LNCAP (cell line): ENCODE data around the gene SRP68.

Experiments used
- TF ChIP-seq, protein P1 (sequence below): fragments of 450-650 bp; IDR thresholded peaks from 2 replicates; pipeline ENCODE4 v1.5.1; 2017; ENCODE audit warnings: mild to moderate bottlenecking

Gene SRP68

DNA sequence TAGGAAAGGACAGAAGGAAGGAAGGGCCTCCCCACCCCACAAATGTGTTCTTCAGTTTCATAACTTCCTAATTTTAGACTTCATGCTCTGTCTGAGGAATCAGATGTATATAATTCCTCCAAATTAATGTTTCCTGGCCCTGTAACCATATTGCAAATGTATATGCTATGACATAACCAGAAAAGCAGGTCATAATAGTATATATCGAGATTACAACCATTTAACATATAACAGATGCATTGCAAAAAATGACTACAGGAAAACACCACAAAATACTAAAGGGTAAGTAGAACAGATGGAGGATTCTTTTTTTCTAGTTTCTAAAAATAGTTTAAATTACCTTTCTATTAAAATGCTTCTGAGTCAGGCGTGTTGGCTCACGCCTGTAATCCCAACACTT is 34.4 kb upstream of the SRP68 start:
- TF ChIP-seq, protein P1, sequence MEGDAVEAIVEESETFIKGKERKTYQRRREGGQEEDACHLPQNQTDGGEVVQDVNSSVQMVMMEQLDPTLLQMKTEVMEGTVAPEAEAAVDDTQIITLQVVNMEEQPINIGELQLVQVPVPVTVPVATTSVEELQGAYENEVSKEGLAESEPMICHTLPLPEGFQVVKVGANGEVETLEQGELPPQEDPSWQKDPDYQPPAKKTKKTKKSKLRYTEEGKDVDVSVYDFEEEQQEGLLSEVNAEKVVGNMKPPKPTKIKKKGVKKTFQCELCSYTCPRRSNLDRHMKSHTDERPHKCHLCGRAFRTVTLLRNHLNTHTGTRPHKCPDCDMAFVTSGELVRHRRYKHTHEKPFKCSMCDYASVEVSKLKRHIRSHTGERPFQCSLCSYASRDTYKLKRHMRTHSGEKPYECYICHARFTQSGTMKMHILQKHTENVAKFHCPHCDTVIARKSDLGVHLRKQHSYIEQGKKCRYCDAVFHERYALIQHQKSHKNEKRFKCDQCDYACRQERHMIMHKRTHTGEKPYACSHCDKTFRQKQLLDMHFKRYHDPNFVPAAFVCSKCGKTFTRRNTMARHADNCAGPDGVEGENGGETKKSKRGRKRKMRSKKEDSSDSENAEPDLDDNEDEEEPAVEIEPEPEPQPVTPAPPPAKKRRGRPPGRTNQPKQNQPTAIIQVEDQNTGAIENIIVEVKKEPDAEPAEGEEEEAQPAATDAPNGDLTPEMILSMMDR = no peak

DNA sequence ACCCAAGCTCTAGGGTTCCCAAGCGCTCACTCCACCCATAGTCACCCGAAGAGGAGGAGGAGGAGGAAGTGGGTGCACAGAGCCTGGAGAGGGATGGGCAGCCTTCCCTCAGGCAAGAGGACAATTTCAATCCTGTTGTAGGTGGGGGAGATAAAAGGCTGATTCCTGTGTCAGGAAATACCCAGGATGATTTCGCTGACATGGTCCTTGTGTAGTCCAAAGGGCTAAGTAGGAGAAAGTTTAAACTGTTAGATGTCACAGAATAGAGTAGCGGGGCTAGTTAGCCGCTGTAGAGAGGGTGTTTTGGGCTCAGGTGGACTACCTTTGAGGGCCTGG is 32.5 kb upstream of the SRP68 start:
- TF ChIP-seq, protein P1 = no peak

DNA sequence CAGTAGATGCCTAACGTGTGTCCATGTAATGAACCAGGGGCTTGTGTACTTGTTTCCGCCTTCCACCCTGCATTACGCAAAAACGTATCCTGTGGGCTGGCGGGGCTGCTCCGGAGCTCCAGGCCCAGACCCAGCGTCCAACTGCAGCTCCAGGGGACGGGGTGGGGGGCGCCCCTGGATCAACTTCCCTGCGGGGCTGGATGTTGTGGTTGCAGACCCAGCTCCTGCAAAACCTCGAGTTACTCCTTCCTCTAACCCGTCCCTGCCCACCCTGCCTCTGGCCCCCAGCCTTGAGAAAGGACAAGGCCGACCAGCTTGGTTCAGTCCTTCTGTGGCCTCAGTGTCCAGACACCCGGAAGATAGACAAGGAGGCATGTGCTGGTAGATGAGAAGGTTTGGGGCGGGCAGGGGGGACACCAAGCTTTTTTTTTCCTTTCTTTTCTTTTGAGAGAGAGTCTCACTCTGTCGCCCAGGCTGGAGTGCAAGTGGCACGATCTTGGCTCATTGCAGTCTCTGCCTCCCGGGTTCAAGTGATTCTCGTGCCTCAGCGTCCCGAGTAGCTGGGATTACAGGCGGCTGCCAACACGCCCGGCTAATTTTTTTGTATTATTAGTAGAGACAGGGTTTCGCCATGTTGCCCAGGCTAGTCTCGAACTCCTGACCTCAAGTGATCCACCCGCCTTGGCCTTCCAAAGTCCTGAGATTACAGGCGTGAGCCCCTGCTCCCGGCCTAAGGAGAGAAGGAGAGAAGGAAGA is 32.0 kb upstream of the SRP68 start:
- TF ChIP-seq, protein P1 = no peak

DNA sequence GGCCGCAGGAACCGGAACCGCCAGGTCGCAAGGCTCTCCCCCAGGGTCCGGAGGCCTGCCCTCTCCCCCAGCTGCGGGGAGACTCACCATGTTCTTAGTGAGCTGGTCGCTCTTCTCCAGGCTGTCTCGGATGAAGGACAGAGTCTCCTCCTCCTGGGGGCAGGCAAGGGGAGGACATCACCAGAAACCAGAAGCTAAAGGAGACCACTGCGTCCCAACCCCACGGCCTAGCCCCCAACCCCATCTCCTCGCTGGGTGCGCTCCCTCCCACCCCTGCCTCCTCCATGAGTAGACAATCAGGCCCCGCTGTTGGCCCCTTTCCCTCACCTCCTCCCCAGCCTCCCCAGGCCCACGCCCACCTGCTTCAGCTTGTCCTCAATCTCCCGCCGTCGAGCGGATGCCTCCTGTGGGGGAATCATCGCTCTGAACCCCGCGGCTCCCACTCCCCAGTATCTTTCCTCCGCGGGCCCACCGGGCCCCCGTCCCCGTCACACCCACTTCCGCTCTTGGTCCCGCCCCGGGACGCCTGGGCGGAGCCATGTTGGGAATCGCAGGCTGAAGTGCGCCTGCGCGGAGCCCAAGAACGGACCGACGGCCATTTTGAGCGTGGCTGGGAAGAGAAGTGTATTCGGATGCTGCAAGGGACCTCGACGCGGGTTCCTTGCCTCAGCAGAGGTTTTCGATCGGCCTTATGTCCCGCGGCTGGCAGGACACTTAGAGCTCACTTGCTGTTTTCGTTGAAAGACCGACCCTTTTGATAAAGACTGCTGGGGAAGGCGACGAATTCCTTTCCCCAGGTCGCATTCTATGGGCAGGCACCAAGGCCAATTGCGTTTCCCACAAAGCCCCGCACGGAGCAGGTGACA is 31.2 kb upstream of the SRP68 start, which contains the start of gene EXOC7:
Gene EXOC7 (minus strand): TSS at position 514 of the 866 bp plus-strand sequence. CDS start 95 bp downstream, at position 419.
- TF ChIP-seq, protein P1 = no peak

DNA sequence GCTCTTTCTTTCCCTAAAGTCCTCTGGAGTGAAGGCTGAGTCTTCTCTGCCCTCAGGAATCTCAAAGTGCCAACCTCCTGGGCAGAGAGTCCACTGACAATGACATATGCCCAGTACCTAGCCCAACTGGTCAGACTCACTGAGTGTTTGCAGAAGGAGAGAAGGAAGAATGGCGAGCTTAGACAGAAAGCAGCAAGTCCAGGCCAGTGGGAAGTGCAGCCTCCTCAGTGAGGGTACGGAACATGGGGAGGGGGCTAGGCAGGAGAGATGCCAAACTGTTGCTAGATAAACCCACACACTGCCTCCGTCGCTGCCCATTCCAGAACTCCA is 30.6 kb upstream of the SRP68 start:
- TF ChIP-seq, protein P1 = no peak

DNA sequence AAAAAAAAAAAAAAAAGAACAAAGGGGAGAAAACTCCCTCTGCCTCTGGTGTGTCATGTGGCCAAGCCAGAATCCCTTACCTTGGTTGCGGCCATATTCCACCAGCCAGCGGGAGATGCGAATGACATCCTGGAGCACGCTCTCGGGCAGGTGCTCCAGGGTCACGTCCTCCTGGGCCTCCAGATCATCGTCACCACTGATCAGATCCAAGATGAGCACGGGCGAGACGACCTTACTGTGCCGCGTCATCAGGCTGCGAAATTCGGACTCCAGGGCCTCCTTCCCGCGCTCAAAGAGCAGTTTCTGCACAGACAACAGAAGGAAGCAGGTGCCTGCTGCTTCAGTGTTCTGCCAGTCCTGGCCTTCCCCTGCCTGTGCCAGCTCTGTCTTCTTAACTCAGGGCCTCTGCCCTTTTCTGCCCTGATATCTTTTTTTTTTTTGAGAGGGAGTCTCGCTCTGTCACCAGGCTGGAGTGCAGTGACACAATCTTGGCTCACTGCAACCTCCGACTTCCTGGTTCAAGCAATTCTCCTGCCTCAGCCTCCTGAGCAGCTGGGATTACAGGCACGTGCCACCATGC is 25.5 kb upstream of the SRP68 start:
- TF ChIP-seq, protein P1 = no peak

DNA sequence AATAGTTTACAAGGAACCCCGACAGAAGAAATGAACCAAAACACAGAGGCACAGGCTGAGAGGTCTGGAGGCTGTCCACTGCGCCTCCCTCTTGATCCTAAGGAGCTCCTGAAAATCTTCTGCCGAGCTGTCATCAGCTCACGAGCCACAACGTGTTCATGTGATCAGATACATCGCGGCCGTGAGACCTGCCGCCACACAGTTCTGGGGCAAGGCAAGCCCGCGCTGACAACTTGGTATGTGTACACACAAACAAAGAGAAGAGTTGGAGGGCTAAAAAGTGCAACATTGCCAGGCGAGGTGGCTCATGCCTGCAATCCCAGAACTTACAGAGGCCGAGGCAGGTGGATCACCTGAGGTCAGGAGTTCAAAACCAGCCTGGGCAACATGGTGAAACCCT is 23.6 kb upstream of the SRP68 start:
- TF ChIP-seq, protein P1 = no peak
